GM21447 (cell line): ENCODE measurements around the gene PTPRD.
"Not testable (repeated sequence)": the region's sequence is repeated elsewhere in the genome, so short reads cannot be mapped to it uniquely, and the experiment has no call there.

Source experiments
- ATAC-seq: cut with Tn5 transposase; IDR thresholded peaks from one replicate; pipeline ENCODE4 v1.9.1; 2021; ENCODE audit not compliant: unreplicated experiment

Gene PTPRD

GRCh38 chr9:9396518-9396917, 1216.3 kb downstream of the PTPRD start:
- ATAC-seq, result no peak

GRCh38 chr9:9395539-9395938, 1217.3 kb downstream of the PTPRD start:
- ATAC-seq, result no peak

DNA sequence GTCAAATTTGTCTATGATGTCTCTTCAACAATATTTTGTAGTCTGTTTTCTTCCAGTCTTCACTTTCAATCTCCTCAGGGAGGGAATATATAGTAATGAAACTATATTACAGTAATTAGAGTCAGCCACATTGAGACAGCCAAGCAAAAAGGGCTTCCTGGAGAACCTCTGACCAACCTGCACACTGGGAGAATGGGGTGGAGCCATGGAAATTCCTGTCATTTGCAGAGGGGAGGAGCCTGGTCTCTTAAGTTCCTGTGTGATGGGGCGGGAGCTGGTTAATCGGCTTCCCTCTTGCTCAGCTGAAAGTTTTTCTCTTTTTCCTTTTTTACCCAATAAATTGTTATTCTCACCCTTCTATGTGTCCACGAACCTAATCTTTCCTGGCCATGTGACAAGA, 1220.0 kb downstream of the PTPRD start:
- no peak for ATAC-seq

- ATAC-seq, result no peak
These were observed 1222.9 kb downstream of the PTPRD start for GRCh38 chr9:9389904-9390303.

GRCh38 chr9:9387511-9388115, 1225.2 kb downstream of the PTPRD start:
- no peak for ATAC-seq

DNA sequence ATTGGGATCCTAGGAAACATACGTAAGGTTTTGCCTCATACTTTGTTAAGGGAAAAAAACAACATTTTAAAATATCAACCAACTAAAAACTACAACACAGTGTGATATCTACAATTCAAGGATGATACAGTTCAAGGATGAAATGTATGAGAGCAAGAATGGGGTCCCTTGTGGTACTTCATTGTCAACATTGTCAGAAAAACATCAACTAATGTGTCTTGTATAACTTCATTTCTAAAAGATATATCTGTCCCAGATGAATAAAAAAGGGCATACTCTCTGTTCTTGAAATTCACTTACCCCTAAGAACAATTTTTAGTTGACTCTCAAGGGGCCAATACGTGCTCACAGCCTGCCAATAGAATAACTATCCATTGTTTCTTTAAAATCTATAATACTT, 1250.5 kb downstream of the PTPRD start:
- no peak for ATAC-seq

DNA sequence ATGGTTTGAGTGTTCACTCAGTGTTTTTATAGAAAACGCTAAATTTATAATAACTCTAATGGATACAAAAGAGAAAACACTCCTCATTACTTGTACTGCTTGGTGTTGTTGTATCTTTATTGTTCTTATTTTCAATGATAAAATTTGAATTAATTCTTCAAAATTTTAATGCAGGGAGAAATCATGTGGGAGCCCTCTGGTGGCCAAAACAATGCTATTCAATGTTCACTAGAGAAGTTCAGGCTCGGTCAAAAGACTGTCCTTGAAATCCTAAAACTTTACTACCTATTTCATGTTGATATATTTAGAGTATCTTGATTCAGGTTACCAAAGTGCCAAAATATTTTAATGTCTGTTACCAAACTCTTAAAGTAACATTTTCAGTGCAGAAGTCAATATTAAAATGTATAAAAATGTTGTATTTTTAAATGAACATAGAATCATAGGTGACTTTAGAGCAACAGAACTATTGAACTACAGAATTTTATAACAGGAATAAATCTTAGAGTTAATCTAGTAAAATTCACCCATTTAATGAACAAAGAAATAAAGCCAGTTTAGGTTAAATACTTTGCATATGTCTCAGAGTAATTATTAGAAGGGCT, 1259.8 kb downstream of the PTPRD start:
- ATAC-seq, result no peak

- ATAC-seq, result no peak
These were observed 1271.6 kb downstream of the PTPRD start for GRCh38 chr9:9341203-9341602.

DNA sequence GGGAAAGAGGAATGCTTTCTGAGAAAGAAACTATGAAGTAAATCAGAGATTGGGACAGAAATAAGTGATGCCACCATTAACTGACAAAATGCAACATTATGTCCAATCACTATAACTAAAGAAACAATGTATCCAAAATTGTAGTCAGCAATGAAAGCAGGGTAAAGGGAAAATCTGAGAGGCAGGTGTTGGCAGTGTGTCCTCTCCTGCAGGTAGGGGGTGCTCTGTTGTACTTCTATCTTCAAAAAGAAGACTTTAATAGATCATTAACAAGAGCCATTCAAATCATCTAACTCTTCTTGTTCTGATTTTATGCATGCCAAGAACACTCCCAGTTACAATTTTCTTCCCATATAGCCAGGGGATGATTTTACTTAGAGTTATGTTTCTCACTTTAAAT, 1275.7 kb downstream of the PTPRD start:
- no peak for ATAC-seq

GRCh38 chr9:9326749-9327148, 1286.1 kb downstream of the PTPRD start:
- ATAC-seq, result no peak

DNA sequence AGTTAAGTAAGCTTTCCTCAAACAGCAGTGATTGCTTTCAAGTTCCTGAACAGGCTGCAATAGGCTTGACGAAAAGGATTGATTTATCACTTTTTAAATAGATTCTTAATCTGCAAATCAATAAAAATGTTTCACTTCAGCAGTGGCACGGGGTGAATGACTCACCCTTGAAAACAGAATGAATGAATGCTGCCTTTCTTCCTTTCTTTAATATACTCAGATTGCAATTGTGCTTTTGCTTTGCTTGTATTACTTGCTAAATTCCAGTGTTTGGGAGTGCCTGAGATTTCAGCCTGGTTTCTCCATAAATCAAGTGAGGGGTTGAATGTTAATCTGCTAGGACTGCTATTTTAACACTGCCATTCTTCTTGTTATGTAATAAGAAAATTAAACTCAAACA, 1293.8 kb downstream of the PTPRD start:
- no peak for ATAC-seq

DNA sequence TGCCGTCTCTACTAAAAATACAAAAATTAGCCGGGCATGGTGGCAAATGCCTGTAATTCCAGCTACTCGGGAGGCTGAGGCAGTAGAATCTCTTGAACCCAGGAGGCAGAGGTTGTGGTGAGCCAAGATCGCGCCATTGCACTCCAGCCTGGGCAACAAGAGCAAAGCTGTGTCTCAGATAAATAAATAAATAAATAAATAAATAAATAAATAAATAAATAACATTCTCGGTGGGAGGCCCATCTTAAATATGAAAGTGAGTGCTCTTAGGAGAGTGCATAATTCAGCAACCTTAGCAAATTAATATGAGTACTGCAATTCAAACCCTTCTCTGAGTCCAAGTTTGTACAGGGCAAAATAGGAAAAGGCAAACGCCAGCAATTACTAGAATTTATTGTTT, 1302.1 kb downstream of the PTPRD start:
- not testable (repeated sequence) for ATAC-seq

DNA sequence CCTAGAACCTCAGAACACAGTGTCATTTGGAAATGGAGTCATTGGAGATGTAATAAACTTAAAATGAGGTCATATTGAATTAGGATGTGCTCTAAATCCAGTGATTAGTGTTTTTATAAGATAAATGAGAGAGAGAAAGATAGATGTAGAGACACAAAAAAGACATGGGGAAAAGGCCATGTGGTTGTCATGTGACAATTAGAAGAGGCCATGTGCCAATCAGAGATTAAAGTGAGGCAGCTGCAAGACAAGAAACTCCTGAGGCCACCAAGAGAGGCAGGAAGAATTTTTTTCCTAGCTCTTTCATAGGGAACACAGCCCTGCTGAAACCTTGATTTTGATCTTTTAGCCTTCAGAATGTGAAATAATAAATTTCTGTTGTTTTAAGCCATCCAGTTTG, 1307.2 kb downstream of the PTPRD start:
- no peak for ATAC-seq

DNA sequence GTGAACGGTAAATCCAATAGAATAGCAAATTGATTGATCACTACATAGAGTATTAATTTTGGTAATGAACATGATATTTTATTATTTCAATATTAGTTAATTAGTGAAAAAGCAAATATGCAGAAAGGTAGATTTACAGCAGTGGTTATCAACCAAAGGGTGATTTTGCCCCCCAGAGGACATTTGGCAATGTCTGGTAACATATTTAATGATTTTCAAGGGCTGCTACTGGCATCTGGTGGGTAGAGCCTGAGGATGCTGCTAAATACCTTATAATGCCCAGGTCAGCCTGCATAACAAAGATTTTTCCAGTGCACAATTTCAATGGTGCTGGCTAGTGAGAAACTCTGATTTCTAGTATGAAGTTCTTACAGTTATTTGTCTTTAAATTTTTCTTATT, 1313.7 kb downstream of the PTPRD start:
- no peak for ATAC-seq

- ATAC-seq, result no peak
These were observed 1326.8 kb downstream of the PTPRD start for GRCh38 chr9:9286001-9286400.

DNA sequence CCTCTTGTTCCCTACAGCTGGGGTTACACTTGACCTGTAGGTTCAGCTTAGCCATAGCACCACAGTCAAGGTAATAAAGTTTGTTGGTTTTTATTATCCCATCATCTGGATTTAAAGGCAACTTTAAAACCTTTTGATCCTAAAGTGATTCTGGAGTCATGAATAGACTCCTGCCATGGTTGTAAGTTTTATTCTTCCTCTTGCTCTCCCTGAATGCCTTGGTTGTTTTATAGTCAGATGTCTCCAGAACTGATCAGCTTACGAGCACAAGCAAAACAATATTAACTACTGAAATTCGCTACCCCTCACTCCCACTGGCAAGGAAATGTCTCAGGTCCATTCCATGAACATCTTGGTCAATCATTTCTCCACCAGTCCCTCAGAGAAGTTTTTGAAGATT, 1328.6 kb downstream of the PTPRD start:
- no peak for ATAC-seq

GRCh38 chr9:9283159-9283986, 1329.4 kb downstream of the PTPRD start:
- no peak for ATAC-seq

DNA sequence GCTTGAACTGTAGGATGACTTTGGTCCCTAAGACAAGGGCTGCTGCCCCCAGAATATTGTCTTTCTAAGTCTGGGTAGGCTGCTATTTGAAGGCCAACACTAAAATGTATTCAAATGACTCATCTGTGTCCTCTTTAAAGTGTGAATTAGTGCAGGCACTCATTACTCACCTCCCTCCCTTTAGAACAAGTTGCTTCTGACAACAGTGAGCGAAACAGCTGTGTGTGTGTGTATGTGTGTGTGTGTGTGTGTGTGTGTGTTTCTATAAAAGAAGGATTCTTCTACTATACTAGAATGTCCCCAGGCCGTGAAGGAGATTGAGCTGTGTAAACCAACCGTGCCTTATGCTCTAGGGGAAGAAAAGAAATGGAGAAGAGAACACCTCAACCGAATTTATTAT, 1337.2 kb downstream of the PTPRD start:
- no peak for ATAC-seq

DNA sequence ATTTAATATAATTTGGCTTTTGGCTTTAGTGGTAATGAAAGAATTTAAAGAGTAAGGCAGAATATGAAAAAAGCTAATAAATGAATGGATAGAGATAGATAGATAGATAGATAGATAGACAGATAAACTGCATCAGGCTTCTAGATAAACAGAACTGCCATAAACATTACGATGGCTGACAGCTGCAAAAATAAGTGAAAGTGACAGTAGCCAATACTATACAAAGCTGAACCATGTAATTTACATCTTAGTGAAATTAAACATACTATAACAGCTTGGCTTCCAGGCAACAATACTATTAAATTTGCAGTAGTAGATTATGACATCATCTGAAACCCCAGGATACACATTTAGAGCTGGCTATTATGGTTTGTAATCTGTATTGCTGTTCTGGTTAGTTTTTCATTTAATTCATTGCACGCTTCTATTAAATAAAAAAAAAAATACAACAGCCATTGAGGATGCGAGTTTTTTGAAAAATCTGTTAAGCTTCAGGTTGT, 1354.8 kb downstream of the PTPRD start:
- no peak for ATAC-seq

DNA sequence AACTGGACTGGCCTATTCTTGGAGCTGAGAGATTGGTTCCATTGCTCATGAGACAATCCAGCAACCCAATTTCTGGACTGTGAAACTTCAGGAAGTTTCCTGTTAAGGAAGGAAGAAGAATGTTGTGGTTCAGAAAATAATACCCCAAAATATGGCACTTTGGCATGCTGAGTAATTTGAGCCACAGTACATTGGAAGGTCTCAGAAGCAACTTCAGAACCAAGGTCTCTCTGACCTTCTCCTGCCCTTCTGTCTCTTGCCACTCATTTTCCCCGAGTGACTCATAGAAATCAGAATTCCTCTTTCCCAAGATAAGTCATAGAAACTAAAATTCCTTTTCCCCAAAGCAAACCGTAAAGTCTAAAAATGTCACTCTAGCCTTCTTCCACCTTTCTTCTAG, 1366.1 kb downstream of the PTPRD start:
- ATAC-seq, result no peak

GRCh38 chr9:9231946-9232345, 1380.9 kb downstream of the PTPRD start:
- no peak for ATAC-seq

DNA sequence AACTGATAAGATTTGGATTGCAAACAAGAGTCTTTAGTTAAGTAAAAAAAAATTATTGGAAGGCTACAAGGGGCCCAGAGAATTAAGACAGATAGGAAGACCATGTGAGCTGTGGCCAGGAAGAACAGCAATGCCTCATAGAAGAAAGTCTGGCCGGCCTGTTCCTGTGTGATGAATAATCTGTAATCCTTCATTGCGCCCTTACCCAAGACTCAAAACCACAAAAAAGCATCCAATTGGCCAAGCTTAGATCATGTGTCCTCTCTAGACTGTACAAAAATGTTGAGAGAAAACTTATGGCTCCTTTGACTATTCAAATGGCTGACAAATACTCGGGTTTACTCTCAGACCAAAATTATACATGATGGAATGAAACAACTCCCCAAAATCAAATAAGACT, 1383.5 kb downstream of the PTPRD start:
- ATAC-seq, result no peak
